ENCODE results near the gene SMIM41.

The SMIM41 gene

DNA sequence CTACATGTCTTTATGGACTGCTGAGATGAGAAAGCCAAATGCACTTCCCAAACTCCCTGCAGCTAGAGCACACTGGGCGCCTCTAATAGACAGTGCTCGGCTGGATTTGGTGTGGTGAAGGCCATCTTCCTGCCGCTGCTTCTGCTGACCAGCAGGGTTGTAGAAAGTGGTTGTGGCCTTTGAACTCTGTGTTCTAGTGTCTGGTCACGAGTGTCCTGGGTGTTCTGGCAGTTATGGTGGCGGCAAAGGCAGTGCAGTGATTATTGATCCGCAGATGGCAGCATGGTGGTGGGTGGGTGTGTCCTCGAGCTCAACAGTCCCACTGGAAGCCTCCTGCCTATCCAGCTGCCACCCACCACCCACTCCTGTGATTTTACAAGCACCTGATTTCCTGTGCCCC is 43.4 kb downstream of the SMIM41 start:
- no peak for TF ChIP-seq CTCF (IDR thresholded peaks at IDR 0.05; ENCODE audit: extremely low read depth, missing control alignments)
- no peak for DNase-seq (ENCODE audit: low spot score)

DNA sequence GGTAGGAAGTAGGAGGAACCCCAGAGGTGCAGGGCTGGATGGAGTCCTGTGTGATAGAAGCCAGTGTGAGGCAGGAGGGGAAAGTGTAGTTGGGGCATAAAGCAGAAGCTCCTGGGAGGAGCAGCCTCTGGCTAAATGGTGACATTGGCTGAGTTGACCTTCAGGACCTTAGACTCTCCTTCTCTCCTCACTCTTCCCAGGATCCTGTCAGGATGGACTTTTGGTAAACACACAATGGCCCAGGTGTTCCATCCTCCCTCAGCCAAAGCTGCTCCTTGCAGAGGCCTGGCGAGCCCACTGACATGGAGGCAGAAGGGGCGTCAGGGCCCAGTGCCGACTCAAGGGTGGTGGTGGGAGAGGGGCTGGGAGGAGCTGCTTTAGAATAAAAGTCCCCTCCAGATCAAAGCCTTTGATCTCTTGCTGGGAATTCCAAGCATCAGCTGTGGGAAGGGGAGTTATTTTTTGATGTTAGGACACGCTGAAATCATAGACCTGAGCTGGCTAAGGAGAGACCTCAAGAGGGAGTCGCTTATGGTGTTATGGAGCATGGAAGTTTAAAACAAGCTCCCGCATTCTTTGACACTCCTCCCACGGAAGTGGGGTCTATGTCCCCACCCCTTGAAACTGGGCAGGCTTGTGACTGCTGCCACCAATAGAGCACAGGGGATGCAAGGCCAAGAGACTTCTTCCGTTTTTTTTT is 44.1 kb downstream of the SMIM41 start:
- no peak for TF ChIP-seq CTCF (IDR thresholded peaks at IDR 0.05; ENCODE audit: extremely low read depth, missing control alignments)

GRCh38 chr12:52125476-52125900 is 46.0 kb downstream of the SMIM41 start:
- DNase-seq (ENCODE audit: low spot score), result peak; percentile 1
- TF ChIP-seq CTCF (IDR thresholded peaks at IDR 0.05; ENCODE audit: extremely low read depth, missing control alignments), result no peak

More for the DNA sequence above, 44.1 kb downstream of the SMIM41 start:
- DNase-seq (ENCODE audit: low spot score), result peak; percentile 32

- peak; percentile 2 for DNase-seq (ENCODE audit: low spot score)
Measured at GRCh38 chr12:52126050-52126604, 46.6 kb downstream of the SMIM41 start.

DNA sequence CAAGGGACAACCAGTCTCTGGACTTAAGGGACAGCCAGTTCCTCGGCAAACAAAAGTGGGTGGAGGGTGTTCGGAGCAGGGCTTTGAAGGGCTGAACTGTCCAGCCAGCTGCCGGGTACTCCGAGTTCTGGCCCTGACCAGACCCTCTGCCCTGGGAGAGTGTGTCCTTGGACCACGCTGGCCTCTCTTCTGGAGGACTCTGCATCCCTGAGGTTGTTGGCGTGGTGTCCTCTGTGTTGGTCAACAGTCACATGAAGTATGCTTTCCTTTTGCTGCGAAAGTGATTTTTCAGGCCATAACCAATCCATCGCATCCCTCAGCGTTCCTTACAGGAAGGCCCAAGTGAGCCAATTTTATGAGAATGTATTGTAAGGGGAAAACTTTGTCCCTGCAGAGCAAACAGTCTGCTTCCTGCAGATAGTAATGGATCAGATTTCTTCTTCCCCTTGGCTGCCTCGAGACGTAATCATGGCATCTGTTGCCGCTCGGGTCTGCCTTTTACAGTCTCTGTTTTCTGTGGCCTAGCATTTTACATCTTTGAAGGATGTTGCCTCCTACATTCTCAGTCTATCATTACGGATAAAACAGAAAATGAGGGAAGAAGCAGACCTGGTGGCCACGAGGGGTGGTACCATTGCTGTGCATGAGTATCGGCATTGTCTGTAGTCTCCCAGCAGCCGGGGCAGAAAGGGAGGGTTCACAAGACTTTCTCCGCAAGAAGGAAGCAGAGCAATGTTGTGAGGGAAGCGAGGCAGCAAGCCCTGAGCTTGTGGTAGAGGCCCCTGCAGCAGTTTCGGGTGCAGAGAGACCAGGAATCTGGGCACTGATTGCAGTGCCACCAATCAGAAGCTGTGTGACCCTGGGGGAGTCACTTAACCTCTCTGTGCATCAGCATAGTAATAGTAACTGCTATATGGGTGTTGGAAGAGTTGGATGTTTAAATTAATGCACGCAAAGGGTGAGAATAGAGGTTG is 47.4 kb downstream of the SMIM41 start:
- TF ChIP-seq CTCF (IDR thresholded peaks at IDR 0.05; ENCODE audit: extremely low read depth, missing control alignments), result no peak

More at GRCh38 chr12:52126050-52126604, 46.6 kb downstream of the SMIM41 start:
- no peak for TF ChIP-seq CTCF (IDR thresholded peaks at IDR 0.05; ENCODE audit: extremely low read depth, missing control alignments)

DNA sequence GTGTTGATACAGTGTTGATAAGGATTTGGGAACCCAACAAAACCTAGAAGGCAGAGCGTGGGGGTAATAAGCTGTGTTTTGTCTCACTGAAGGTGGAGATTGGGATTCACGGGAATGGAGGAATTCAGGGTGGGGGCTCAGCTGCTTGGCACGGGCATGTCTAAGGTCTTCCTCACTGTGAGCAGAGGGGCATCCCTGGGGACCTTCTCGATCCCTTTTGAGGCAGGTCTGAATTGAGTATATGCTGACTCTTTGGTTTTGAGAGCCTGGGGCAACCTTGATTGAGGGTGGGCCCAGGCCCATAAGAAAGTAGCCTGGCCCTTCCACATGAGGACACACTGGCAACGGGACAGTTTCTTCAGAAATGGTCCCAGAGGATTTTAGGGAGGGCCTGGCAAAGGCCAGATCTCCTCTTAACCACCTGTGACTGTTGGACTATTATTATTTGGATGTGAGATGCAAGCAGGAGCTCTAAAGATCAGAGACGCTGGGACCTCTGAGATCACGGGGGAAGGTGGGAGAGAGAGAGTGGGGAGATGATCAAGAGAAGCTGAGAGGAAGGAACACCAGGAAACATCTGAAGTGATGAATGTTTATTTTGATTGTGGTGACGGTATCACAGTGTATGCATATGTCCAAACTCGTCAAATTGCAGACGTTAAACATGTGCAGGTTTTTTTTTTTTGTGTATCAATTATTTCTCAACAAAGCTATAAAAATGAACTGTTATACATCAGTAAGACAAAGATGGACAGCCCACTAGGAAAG is 48.4 kb downstream of the SMIM41 start:
- no peak for TF ChIP-seq CTCF (IDR thresholded peaks at IDR 0.05; ENCODE audit: extremely low read depth, missing control alignments)

More for the DNA sequence above, 47.4 kb downstream of the SMIM41 start:
- DNase-seq (ENCODE audit: low spot score), result peak; percentile 1

More for the DNA sequence above, 48.4 kb downstream of the SMIM41 start:
- DNase-seq (ENCODE audit: low spot score), result peak; percentile 1

Measured in GM20000 (cell line).